Breast epithelium (tissue), 4 donors: Measurements from ENCODE around the gene TRAFD1. TPM values are rescaled to one million over a fixed set of nuclear protein-coding genes. Genes with fewer than 3 reads are reported as not detected.
A peak's percentile ranks its signal among the peaks of the same experiment; 100 is the strongest.

ENCODE experiments used
- DNase-seq, 2 donors: peaks; one replicate each; pipeline ENCODE4 v3.0.0-alpha.2; 2019; ENCODE audit warnings: low spot score in 2 of 2
- H3K27ac ChIP-seq, 2 donors: fragments of 200-600 bp; sonication (generic) in 1 of 2; one replicate each; pipeline ENCODE4 v1.5.1; 2016 to 2019; ENCODE audit warnings: mild to moderate bottlenecking in 1 of 2
- H3K27me3 ChIP-seq, 2 donors: fragments of 200-600 bp; sonication (generic) in 1 of 2; one replicate each; pipeline versions ENCODE4 v1.5.1 to v1.6.0; 2017 to 2019; ENCODE audit warnings: control low read depth in 1 of 2, mild to moderate bottlenecking in 1 of 2
- H3K36me3 ChIP-seq: fragments of 200-600 bp; one replicate; pipeline ENCODE4 v1.5.1; 2019
- H3K4me1 ChIP-seq, 2 donors: fragments of 200-600 bp; sonication (generic); one replicate each; pipeline ENCODE4 v1.5.1; 2016 to 2019; ENCODE audit warnings: control low read depth in 1 of 2
- H3K4me3 ChIP-seq, 3 donors: fragments of 200-600 bp; sonication (generic); 1 replicate in 2 of 3; 2 replicates in 1 of 3; pipeline ENCODE4 v1.5.1; 2016 to 2019; ENCODE audit warnings: mild to moderate bottlenecking in 3 of 3, moderate library complexity in 2 of 3
- H3K9me3 ChIP-seq, 2 donors: fragments of 200-600 bp; sonication (generic) in 1 of 2; one replicate each; pipeline ENCODE4 v1.5.1; 2016 to 2019; ENCODE audit warnings: control low read depth in 1 of 2
- CTCF ChIP-seq, 3 donors: fragments of 450-650 bp; IDR thresholded peaks; one replicate each; pipeline ENCODE4 v1.5.1; 2016 to 2017; ENCODE audit warnings: antibody characterized with exemption in 3 of 3, mild to moderate bottlenecking in 3 of 3, moderate library complexity in 3 of 3
- POLR2A ChIP-seq: fragments of 450-650 bp; IDR thresholded peaks from one replicate; pipeline ENCODE4 v1.6.1; 2016; ENCODE audit warnings: antibody characterized with exemption, mild to moderate bottlenecking, moderate library complexity
- POLR2AphosphoS5 ChIP-seq, 3 donors: sonication (generic); formaldehyde crosslinking; IDR thresholded peaks; one replicate each; pipeline ENCODE4 v1.6.1; 2017; ENCODE audit warnings: antibody characterized with exemption in 3 of 3
- intact Hi-C: fragments of 100-400 bp; cut with DNase I; formaldehyde crosslinking; loops from one replicate; pipeline ENCODE4 v1.15.1; 2023; ENCODE audit warnings: low total_unique reads
- total RNA-seq, 3 donors: library from RNA; depleted of rRNA; stranded (reverse); fragments of >200 nt; gene quantifications; one replicate each; pipeline ENCODE4 v1.1.0, GENCODE V29; 2016

Gene TRAFD1
- total RNA-seq, 3 donors from 2014 or later: 25.9 to 64.2 (median 54.4) TPM

GRCh38 chr12:112146123-112146522 lies 20.8 kb downstream of the TRAFD1 start:
- no peak overlapping the region for H3K4me3 ChIP-seq
- H3K36me3 ChIP-seq: peaks cover 6% of the 10 kb centered on the region
- H3K27ac ChIP-seq: no peak overlapping the region
- no peaks in the 10 kb centered on the region for H3K4me1 ChIP-seq
- TF ChIP-seq CTCF (IDR thresholded peaks at IDR 0.05) (no peak), POLR2AphosphoS5 (IDR thresholded peaks at IDR 0.05) (no peak), POLR2A (no peak)
- H3K9me3 ChIP-seq: no peaks in the 10 kb centered on the region
- DNase-seq: no peak
- intact Hi-C loops: no loop called here
- H3K27me3 ChIP-seq: no peaks in the 10 kb centered on the region

- no peak for TF ChIP-seq POLR2AphosphoS5 (IDR thresholded peaks at IDR 0.05)
- Histone ChIP-seq H3K27me3 (no peaks in the 10 kb centered on the region), H3K4me1 (no peaks in the 10 kb centered on the region), H3K9me3 (no peaks in the 10 kb centered on the region), H3K4me3 (no peak overlapping the region), H3K36me3 (peaks cover 19% of the 10 kb centered on the region), H3K27ac (no peak overlapping the region)
- intact Hi-C loops: no loop called here
- DNase-seq: no peak
Measured at GRCh38 chr12:112148031-112148513, 22.7 kb downstream of the TRAFD1 start.

- H3K4me3 ChIP-seq: no peak overlapping the region
- DNase-seq: peak in 1 of 2 donors; percentile 49
- intact Hi-C loops: no loop called here
- H3K36me3 ChIP-seq: peaks cover 19% of the 10 kb centered on the region
- no peaks in the 10 kb centered on the region for H3K9me3 ChIP-seq
- H3K27me3 ChIP-seq: no peaks in the 10 kb centered on the region
- TF ChIP-seq POLR2A (no peak), POLR2AphosphoS5 (IDR thresholded peaks at IDR 0.05) (no peak), CTCF (IDR thresholded peaks at IDR 0.05) (no peak)
- H3K27ac ChIP-seq: peak overlapping the region; percentile 14 to 29
- no peaks in the 10 kb centered on the region for H3K4me1 ChIP-seq
Measured at GRCh38 chr12:112149596-112149995, 24.2 kb downstream of the TRAFD1 start.

GRCh38 chr12:112151766-112152541 lies 26.6 kb downstream of the TRAFD1 start:
- Histone ChIP-seq H3K9me3 (no peaks in the 10 kb centered on the region), H3K4me3 (no peak overlapping the region), H3K4me1 (no peaks in the 10 kb centered on the region), H3K27ac (no peak overlapping the region), H3K27me3 (no peaks in the 10 kb centered on the region), H3K36me3 (peaks cover 19% of the 10 kb centered on the region)
- DNase-seq: no peak
- TF ChIP-seq CTCF (IDR thresholded peaks at IDR 0.05) (no peak), POLR2AphosphoS5 (IDR thresholded peaks at IDR 0.05) (no peak), POLR2A (no peak)
- intact Hi-C loops: no loop called here

- Histone ChIP-seq H3K36me3 (peaks cover 19% of the 10 kb centered on the region), H3K4me1 (no peaks in the 10 kb centered on the region), H3K9me3 (no peaks in the 10 kb centered on the region), H3K27ac (no peak overlapping the region), H3K4me3 (no peak overlapping the region), H3K27me3 (no peaks in the 10 kb centered on the region)
- DNase-seq: peak in 1 of 2 donors; percentile 41
- TF ChIP-seq POLR2AphosphoS5 (IDR thresholded peaks at IDR 0.05) (no peak), POLR2A (no peak), CTCF (IDR thresholded peaks at IDR 0.05) (no peak)
- intact Hi-C loops: no loop called here
Measured at GRCh38 chr12:112153181-112153892, 28.0 kb downstream of the TRAFD1 start.
